ENCODE measurements around the gene ADSS1.

The ADSS1 gene

GRCh38 chr14:104782808-104783139 lies 58.7 kb downstream of the ADSS1 start:
- no peak for DNase-seq (ENCODE audit: low read depth in 2 of 2)

- DNase-seq (ENCODE audit: low read depth in 2 of 2) = no peak
These were observed 59.6 kb downstream of the ADSS1 start for GRCh38 chr14:104783484-104784217.

DNA sequence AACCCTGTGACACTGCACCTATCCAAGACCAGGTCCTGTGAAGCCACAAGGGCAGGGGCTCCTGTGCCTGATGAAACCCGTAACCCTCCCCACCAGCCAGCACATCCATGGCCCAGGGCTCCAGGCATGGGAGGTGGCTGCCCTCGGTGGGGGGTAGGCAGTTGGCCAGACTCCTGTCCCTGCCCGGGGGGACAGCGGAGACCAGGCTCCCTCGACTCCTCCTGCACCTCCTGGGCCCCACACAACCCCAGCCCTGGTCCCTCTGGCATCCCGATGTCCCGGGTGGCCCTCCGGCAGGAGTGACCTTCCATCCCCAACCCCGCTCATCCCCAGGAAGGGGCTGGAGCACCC lies 60.2 kb downstream of the ADSS1 start:
- no peak for DNase-seq (ENCODE audit: low read depth in 2 of 2)

DNA sequence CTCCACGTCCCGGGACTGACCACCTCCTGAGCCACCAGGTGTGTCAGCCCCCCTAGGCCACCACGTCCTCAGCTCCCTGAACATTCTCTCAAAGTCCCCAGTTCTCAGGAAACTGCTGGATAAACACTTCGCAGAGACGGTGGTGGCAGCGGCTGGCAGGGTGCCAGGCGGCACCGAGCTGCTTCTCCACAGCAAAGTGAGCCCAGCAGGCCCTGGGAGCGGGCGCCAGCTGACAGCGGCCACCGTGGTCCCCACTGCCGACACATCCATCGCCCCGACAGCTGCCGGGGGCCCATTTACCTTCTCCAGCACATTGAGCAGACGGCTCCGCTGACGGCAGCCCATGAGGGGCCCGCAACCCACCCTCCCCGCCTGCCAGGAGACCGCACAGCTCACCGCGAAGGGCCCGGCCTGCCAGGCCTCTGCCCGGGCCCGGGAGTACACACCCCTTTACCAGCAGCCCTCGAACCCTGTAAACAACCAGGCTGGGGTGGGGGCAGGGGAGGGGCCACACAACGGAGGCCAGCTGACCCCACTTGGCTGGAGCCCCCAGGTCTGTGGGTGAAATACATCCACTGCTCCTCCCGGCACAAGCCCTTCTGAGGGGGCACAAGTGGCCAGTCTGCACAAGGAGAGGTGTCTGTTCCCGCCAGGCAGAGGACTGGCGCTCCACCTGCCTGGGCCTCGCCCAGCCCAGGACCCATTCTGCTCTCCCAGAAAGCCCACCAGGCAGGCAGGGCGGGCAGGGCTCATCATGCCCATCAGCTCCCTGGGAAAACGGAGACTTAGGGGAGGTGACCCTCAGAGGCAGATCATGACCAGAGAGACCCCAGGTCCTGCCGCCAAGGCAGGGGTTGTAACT lies 61.0 kb downstream of the ADSS1 start:
- DNase-seq (ENCODE audit: low read depth in 2 of 2) = no peak

DNA sequence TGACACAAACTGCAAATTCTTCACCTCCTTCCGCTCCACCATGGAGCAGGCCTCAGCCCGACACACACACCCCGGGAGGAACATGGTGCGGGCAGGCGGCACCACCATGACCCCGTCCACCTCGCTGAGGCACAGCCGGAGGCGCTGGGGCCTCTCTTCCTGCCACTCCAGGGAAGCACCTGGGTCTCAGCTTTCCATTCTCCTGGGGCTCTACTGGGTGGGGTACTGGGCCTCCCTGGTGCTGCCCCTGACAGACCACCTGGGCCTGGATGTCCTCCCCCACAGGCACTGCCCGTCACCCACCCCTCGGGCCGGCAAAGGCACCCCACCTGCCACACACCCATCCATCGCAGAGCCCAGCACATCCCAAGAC lies 61.7 kb downstream of the ADSS1 start:
- no peak for DNase-seq (ENCODE audit: low read depth in 2 of 2)

- DNase-seq (ENCODE audit: low read depth in 2 of 2) = no peak
These were observed 62.1 kb downstream of the ADSS1 start for GRCh38 chr14:104786091-104786586.

GRCh38 chr14:104786726-104787675 lies 63.0 kb downstream of the ADSS1 start:
- DNase-seq (ENCODE audit: low read depth in 2 of 2) = no peak

GRCh38 chr14:104787736-104788135 lies 63.7 kb downstream of the ADSS1 start:
- no peak for DNase-seq (ENCODE audit: low read depth in 2 of 2)

- no peak for DNase-seq (ENCODE audit: low read depth in 2 of 2)
These were observed 64.3 kb downstream of the ADSS1 start for GRCh38 chr14:104788161-104788818.

DNA sequence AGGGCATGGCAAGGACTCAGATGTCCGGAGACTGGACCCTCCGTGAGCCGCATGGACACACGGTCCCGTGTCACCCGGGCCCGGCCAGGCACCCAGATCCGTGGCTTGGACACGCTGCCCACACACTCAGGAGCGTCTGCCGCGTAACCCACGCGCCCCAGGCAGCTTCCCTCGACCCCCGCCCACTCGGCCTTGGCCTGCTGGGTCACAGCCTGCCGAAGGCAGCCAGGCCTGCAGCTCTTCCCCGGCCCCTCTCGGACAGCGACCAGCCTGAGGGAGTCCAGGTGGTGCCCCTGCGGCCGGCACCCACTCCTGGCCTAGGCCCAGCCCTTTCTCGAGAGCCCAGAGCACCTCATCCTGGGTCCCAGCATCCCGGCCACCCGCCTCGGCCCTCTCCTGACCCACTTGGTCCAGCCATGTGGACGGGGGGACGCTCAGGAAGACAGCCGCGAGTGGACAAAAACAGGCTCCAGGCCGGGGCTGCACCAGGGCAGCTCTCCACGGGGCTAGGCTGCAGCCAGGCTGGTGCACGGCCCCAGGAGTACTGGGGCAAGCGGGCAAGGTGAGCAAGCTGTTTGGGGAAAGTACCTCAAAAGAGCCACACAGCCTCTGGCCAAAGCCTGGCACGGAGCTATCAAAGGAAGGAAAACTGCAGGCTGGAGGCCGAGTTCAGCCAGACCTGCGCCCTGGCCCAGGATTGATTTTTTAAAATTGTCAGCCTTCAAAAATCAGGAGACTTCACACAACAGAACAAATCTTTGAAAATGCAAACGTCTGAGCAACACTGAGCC lies 65.0 kb downstream of the ADSS1 start:
- no peak for DNase-seq (ENCODE audit: low read depth in 2 of 2)

GRCh38 chr14:104789752-104790743 lies 66.0 kb downstream of the ADSS1 start:
- no peak for DNase-seq (ENCODE audit: low read depth in 2 of 2)

DNA sequence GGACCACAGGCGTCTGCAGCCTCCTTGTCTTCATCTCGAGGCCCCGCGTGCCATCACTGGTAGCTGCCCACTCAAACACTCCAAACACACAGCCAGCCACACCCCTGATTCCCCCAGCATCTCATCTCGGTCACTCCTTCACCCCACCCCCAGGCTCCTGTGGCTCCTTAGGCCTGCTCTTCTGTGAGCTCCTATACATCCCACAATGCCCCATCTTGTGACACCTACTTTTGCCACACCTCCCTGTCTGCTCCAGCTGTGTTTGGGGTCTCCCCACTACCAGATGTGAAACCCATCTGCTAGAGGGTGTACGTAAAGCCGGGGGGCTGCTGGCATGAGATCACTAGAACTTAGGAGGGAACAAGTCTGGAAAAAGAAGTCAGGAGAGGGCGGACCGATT lies 67.4 kb downstream of the ADSS1 start:
- no peak for DNase-seq (ENCODE audit: low read depth in 2 of 2)

- no peak for DNase-seq (ENCODE audit: low read depth in 2 of 2)
These were observed 68.3 kb downstream of the ADSS1 start for GRCh38 chr14:104792101-104792884.

DNA sequence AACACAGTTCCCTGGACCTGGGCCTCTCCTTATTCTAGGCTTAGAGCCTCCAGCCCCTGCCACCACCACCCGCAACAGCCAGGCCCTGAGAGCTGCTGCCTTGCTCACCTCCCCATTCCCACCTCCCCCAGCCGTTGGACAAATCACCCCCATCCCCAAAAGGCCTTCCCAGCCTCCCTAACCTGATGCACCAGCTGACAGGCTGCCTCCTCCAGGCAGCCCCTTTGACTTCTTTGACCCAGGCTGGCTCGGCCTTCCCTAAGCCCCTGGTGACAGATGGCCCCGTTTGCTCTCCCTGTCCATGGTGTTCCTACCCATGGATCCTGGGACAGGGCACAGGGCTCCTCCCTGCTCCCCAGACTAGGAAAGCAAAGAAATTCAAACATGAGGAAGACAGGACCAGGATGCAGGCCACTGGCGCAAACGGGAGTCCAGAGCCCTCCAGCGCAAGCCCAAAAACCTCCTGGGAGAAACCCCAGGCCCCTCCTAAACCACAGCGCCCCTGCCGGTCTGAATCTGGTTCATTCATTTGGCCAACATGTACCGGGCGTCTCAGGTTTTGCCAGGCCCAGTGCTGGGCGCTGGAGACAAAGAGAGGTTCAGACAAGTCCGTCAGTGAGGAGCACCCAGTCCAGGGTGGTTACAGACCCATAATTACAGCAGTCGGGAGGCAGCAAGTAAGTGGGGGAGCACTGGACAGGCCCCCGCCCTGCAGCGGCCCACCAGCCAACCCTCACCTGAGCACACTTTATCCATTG lies 69.1 kb downstream of the ADSS1 start:
- DNase-seq (ENCODE audit: low read depth in 2 of 2) = no peak

DNA sequence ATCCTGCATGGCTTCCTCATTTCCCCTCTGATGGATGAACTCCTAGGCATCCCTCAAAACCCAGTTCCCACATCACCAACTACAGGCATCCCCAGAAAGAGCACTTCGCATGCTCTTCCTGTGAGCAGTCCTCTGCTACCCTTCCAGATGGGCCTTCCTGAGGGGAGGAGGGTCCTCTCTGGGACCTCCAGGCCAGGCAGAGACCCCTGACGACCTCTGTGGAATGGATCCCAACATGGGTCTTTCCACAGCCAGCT lies 69.6 kb downstream of the ADSS1 start:
- no peak for DNase-seq (ENCODE audit: low read depth in 2 of 2)

DNA sequence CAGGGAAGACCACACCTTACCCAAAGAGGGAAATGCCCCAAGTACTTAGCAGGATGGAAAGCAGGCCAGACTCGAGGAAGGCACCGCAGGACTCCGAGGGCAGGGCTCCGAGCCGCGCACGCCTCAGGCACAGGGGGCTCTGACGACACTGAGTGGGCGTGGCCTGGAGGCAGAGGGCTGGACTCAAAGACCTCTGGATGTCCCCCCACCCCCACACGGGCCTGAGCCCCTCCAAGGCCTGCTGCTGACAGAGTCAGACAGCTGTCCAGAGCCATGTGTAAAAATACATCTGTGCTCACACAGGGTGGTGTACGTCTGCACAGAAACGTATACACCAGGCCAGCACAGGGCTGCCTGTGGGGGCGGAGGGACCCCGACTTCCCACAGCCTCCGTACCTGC lies 70.1 kb downstream of the ADSS1 start:
- DNase-seq (ENCODE audit: low read depth in 2 of 2) = peak in 1 of 2 donors; percentile 29

GRCh38 chr14:104794631-104794992 lies 70.6 kb downstream of the ADSS1 start:
- no peak for DNase-seq (ENCODE audit: low read depth in 2 of 2)
